Measurements from ENCODE around the gene MINK1. TPM values are rescaled to one million over a fixed set of nuclear protein-coding genes. Genes with fewer than 3 reads are reported as not detected.

MINK1 gene
- total and polyA plus RNA-seq, 2 of the 13 experiments (the other 11 are each of a cell fraction or from before 2014, with no cell fraction given) = 17.2 to 63.9 TPM

DNA sequence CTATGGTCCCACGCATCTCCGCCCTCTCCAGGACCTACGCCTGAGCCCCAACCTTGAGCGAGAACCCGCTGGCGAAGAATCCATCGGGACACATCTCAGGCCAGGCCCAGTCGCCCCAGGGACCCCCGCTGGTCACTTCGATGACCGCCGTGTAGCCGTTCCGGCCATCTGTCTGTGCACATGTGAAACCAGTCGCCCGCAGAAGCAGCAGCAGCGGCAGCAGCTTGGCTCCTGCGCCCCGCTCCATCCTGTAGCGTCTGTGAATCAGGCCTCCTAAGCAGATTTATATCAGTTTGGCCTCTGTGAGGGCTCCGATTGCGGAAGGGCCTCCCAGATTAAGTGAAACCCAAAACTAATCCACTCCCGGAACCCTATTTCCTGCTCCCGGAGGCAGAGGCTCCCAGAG lies 47.0 kb upstream of the MINK1 start, which contains the start of gene VMO1:
VMO1 (minus strand) TSS at position 259 of the 406 bp plus-strand sequence; CDS start at position 247, 12 bp downstream.
- POLR2A ChIA-PET = interaction anchor here (1.2 to 6.4 kb wide), 4 partner anchors 10 to 76 kb away, joined by 3 to 317 read pairs (median 64); partner anchors contain the start of genes ARRB2, PSMB6 and TM4SF5
- CTCF ChIA-PET (ENCODE audit: low intra/inter-chr PET ratio, low total read pairs) = no interaction called here
- H3K4me2 ChIP-seq (ENCODE audit: low read depth, low read length) = no peak within 1 kb of the TSS
- TF ChIP-seq ZNF333 (CRISPR knock-in tag; IDR thresholded peaks at IDR 0.05; ENCODE audit: borderline replicate concordance) = no peak
- TF ChIP-seq ZNF432 (CRISPR knock-in tag; IDR thresholded peaks at IDR 0.05; ENCODE audit: borderline replicate concordance) = no peak
- TF ChIP-seq, protein P1, sequence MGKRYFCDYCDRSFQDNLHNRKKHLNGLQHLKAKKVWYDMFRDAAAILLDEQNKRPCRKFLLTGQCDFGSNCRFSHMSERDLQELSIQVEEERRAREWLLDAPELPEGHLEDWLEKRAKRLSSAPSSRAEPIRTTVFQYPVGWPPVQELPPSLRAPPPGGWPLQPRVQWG (CRISPR knock-in tag; IDR thresholded peaks at IDR 0.05; ENCODE audit: borderline replicate concordance, low read depth) = no peak
- no peak for TF ChIP-seq ZNF703 (CRISPR knock-in tag; IDR thresholded peaks at IDR 0.05; ENCODE audit: borderline replicate concordance)
- TF ChIP-seq CCAR2 (optimal IDR thresholded peaks at IDR 0.05; ENCODE audit: low read depth, low read length) = no peak
- no peak for TF ChIP-seq PRPF4 (IDR thresholded peaks at IDR 0.05; ENCODE audit: low read depth, low read length, poor library complexity, severe bottlenecking)
- TF ChIP-seq ZBTB38 (CRISPR knock-in tag; IDR thresholded peaks at IDR 0.05) = no peak
- TF ChIP-seq, protein P2, sequence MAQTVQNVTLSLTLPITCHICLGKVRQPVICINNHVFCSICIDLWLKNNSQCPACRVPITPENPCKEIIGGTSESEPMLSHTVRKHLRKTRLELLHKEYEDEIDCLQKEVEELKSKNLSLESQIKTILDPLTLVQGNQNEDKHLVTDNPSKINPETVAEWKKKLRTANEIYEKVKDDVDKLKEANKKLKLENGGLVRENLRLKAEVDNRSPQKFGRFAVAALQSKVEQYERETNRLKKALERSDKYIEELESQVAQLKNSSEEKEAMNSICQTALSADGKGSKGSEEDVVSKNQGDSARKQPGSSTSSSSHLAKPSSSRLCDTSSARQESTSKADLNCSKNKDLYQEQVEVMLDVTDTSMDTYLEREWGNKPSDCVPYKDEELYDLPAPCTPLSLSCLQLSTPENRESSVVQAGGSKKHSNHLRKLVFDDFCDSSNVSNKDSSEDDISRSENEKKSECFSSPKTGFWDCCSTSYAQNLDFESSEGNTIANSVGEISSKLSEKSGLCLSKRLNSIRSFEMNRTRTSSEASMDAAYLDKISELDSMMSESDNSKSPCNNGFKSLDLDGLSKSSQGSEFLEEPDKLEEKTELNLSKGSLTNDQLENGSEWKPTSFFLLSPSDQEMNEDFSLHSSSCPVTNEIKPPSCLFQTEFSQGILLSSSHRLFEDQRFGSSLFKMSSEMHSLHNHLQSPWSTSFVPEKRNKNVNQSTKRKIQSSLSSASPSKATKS (CRISPR knock-in tag; IDR thresholded peaks at IDR 0.05) = no peak
- no peak for TF ChIP-seq ZNF567 (CRISPR knock-in tag; IDR thresholded peaks at IDR 0.05; ENCODE audit: borderline replicate concordance)
- no peak for TF ChIP-seq SIN3A (IDR thresholded peaks at IDR 0.05; ENCODE audit: borderline replicate concordance, low read depth, low read length)
- no peak for TF ChIP-seq ARNT2 (CRISPR knock-in tag; IDR thresholded peaks at IDR 0.05; ENCODE audit: low read depth)
- no peaks in the 10 kb centered on the region for H4K20me1 ChIP-seq (ENCODE audit: insufficient read depth, low read length)
- in situ Hi-C loops (cut with HindIII; ENCODE audit: extremely low pct_ligation_motif_present, low pct_unique_long_range_greater_than_20kb) (loop anchor here (10.0 kb wide), 1 partner anchor 51 kb away; the partner anchor contains the start of genes CXCL16, MED11 and ZMYND15), intact Hi-C loops (cut with micrococcal nuclease; ENCODE audit: unreplicated experiment) (no loop called here)
- peak within 1 kb of the TSS; percentile 96 for H3K27ac ChIP-seq (ENCODE audit: extremely low read length, insufficient read depth, low read length)
- no peak within 1 kb of the TSS for H3K4me3 ChIP-seq (replicated peaks in 1 of 3; ENCODE audit: insufficient read depth in 1 of 3, low read depth in 2 of 3, low read length in 3 of 3)
- H3K36me3 ChIP-seq (replicated peaks in 1 of 2; ENCODE audit: control insufficient read depth in 1 of 2, insufficient read depth in 2 of 2, low read length in 2 of 2) = peaks cover 5 to 8% of the 10 kb centered on the region in 2 experiments; a peak in 4 of 5 replicates
- H3K27me3 ChIP-seq (ENCODE audit: control insufficient read depth in 1 of 2, insufficient read depth in 2 of 2, low read length in 2 of 2) = no peaks in the 10 kb centered on the region; a peak in 1 of 5 replicates
- peaks cover 28% of the 10 kb centered on the region for H3K4me1 ChIP-seq (ENCODE audit: insufficient read depth, low read length)
- no peak for ATAC-seq
- FAIRE-seq = no peak
- no peaks in the 10 kb centered on the region for H3K9me3 ChIP-seq (ENCODE audit: low read length)
- H3K79me2 ChIP-seq (ENCODE audit: insufficient read depth, low read length) = peaks cover 15% of the 10 kb centered on the region
- 97% methylated on average over 24 of the region's 24 CpGs for WGBS (ENCODE audit: low lambda C conversion rate)
- no TSS peak for BruUV-seq (replicated peaks)
- no peak within 1 kb of the TSS for H2AFZ ChIP-seq (ENCODE audit: low read length)
- DNase-seq (ENCODE audit: low spot score) = no peak
- H3K9ac ChIP-seq (ENCODE audit: insufficient read depth, low read depth, low read length) = peak within 1 kb of the TSS; percentile 51; the same call in 1 of the 2 replicates
